Esophagus squamous epithelium (tissue), 4 donors: ENCODE data around the gene OR2G3.

Experiments
- POLR2A ChIP-seq, 4 donors: fragments of 450-650 bp; IDR thresholded peaks; one replicate each; pipeline ENCODE4 v1.6.1; 2017; ENCODE audit warnings: antibody characterized with exemption in 4 of 4, mild to moderate bottlenecking in 4 of 4, moderate library complexity in 3 of 4
- TF ChIP-seq, protein P1 (sequence below), 6 experiments: fragments of 450-650 bp in 4 of 6; fragments of 200-600 bp in 2 of 6; sonication (generic) in 2 of 6; IDR thresholded peaks; one replicate each; pipeline ENCODE4 v1.5.1; 2016 to 2019; ENCODE audit warnings: antibody characterized with exemption in 6 of 6, mild to moderate bottlenecking in 4 of 6, moderate library complexity in 4 of 6

DNA sequence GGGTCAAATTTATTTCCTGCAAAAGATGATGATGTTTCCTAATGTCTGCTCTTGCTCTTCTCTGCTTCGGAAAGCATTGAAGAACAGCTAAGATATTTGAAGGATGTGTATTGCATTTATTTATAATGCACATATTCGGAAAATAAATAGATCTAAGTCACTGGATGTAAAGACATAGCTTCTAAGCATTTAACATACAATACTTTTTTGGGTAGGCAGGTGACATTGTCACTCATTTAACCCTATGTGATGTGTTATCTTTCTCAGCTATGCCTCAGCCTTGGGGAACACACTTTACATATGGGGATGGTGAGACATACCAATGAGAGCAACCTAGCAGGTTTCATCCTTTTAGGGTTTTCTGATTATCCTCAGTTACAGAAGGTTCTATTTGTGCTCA, 17.3 kb upstream of the OR2G3 start, which contains the start of gene OR2G2:
- TF ChIP-seq, protein P1, sequence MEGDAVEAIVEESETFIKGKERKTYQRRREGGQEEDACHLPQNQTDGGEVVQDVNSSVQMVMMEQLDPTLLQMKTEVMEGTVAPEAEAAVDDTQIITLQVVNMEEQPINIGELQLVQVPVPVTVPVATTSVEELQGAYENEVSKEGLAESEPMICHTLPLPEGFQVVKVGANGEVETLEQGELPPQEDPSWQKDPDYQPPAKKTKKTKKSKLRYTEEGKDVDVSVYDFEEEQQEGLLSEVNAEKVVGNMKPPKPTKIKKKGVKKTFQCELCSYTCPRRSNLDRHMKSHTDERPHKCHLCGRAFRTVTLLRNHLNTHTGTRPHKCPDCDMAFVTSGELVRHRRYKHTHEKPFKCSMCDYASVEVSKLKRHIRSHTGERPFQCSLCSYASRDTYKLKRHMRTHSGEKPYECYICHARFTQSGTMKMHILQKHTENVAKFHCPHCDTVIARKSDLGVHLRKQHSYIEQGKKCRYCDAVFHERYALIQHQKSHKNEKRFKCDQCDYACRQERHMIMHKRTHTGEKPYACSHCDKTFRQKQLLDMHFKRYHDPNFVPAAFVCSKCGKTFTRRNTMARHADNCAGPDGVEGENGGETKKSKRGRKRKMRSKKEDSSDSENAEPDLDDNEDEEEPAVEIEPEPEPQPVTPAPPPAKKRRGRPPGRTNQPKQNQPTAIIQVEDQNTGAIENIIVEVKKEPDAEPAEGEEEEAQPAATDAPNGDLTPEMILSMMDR (IDR thresholded peaks at IDR 0.05) = no peak
- TF ChIP-seq POLR2A (IDR thresholded peaks at IDR 0.05) = no peak
